Activated CD4-positive, alpha-beta T cell treated with anti-CD3 and anti-CD28 coated beads, Interleukin-2, amount 50 U/mL, for 1 hour (primary cell): ENCODE data around the gene ALKBH6.
"Not testable (repeated sequence)": the region's sequence is repeated elsewhere in the genome, so short reads cannot be mapped to it uniquely, and the experiment has no call there.

Experiments used
- DNase-seq: peaks from one replicate; pipeline ENCODE4 v3.0.0-alpha.2; 2020

The ALKBH6 gene

DNA sequence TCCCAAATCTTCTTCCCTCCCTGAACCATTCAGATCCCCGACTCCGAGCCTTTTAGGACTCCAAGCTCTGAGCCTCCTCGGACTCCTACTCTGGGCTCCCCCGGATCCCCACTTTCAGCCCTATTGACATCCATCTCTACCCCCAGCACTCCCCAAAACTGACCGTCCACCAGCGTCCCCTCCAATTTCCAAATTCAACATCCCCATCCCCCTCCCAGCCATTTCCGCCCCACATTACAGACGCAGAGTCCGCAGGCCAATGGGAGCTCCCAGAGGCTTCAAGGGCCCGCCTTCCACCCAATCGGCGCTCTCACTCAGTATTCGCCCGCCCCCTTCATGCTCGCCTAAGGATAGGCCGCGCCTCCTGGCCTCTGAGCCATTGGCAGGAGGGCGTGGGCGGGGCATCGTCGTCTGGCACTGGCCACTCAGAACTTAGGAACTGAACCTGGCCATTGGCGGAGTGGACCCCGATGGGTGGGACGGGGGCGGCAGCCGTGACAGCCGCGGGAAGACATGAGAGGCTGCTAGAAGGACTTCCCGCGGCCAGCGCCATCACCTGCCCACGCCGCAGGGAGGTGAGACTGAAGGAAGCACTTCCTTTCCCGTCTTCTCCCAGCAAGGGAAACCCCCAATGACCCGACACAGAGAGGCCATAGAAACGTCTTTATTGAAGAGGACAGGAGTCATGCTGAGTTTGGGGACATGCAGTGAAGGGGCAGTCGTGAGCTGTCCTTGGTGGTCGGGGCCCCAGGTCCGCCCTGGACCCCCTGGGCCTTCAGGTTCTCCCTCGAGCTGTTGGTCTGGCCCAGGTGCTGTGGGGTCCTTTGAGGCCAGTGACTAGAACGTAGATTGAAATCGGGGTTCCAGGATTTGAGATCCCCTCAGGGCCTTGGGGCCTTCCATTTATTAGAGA, at the start of gene ALKBH6:
TSS of gene ALKBH6 (minus strand) at position 202 of the 913 bp plus-strand sequence. CDS start 816 bp downstream, outside the sequence.
- peak; percentile 99 for DNase-seq

DNA sequence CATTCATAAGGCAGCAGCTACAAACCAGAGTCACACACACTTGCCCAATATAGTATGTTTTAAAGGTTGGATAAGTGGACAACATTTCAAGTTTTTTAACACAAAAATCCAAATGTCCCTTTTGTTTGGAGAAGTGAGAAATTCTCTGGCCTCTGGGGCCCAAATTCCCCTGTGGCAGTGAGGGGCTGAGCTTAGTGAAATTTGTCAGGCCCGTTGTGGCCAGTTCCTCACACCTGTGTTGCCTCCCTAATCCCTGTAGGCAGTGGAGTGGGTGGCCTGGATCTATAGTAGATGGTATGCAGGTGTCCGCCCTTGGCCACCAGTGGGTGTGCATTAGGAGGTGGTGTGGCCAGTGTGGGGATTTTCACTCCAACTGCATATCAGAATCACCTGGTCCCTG, 47.4 kb upstream of the ALKBH6 start:
- DNase-seq, result no peak

DNA sequence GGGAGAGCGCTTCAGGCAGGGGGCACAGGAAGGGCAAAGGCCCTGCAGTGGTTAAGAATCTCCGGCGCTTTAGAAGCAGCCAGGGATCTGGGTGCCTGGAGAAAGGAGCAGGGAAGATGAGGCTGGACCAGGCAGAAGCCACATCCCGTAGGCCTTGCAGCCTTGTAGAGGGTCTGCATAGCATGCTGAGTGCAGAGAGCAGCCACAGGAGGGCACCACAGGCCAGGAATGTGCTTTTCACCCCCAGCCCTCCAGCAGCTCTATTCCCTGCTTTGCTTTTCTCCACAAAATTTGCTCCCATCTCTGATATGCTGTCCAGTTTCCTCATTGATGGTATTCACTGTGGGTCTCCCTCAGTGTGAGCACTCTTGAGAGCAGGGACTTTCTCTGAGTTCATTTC, 46.4 kb upstream of the ALKBH6 start:
- peak; percentile 17 for DNase-seq

DNA sequence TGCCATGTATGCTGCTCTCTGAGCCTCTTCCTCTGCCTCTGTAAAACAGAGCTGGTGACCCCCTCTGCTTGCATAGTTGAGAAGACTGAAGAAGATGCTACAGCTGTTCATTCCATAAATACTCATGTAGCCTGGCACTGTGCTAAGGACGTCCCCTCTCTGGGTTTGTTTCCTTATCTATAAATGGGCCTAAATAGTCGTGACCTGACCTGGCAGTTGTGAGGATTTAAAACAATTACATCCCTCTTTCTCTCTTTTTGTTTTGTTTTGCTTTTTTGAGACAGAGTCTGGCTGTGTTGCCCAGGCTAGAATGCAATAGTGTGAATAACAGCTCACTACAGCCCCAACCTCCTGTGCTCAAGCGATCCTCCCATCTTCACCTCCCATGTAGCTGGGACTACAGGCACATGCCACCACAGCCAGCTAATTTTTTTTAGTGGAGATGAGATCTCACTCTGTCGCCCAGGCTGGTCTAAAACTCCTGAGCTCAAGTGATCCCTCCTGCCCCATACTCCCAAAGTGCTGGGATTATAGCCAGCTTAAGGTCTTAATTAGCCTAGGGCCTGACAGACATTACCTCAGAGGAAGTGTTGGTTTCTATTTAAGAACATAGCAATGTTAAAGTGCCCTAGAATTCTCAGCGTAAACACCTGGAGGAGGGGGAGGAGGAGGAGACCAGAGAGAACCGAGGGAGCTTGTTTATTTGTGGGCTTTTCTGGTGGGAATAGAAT, 45.3 kb upstream of the ALKBH6 start:
- DNase-seq, result no peak

DNA sequence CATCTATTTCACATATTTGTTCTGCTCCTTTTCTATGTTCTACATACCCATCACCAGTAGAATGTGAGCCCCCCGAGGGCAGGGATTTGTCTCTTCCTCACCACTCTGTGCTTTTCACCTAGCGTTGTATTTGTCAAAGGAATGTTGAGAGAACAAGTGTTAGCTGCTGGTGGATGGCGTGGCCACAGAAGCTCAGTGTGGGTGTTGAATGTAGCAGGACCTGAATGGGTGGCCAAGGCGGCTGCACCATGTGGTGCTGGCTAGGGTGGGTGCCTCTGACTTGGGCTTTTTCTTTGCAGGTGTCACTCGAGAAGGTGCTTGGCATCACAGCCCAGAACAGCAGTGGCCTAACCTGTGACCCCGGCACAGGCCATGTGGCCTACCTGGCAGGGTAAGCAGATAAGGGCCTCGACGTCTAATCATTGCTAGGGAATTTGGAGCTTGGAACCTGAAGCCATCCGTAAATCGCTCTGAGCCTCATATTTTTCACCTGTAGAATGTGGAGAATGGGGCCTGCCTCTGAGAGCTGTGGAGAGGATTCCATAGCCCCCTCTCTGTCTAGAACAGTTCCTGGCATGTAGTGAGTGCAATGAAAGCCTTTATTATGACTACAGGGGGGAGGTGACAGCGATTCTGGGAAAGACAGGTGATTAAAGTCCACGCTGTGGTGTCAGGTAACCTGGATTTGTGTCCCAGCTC, 44.6 kb upstream of the ALKBH6 start:
- no peak for DNase-seq

DNA sequence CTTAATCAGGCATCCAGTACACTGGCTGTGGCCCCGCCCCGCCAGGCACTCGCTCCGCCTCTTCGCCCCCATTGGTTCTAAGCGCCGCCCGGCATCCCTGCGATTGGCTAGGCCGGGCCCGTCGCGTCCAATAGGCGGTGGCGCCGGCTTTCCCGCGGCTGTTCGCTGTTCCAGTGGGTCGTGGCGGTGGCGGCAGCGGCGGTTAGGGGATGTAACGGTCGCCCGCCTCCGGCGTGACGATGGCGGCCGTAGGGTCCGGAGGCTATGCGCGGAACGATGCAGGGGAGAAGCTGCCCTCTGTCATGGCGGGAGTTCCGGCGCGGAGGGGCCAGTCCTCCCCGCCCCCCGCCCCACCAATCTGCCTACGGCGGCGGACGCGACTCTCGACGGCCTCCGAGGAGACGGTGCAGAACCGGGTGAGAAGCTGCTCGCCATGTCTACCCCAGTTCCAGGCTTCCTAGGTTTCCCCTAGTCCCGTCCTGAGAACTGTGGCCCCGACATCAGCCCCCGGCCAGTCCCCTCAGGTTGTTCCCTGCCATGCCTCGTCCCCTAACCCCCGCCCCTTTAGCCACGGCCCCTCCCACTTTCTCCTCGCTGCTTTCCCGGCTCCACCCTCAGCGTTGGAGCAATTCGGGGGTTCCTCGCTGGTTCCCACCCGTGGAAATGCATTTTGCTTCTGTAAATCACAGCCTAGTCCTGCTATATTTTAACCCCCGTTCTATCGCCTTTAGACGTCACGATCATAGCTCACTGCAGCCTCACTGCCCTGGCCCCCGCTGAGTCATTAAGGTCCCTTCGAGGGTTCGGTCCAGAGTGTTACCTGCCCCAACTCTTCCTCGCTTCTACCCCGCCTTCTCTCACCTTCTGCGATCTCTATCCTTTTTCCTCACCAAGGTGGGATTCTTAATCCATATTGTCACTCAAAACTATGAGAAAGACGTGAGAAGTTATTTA, 41.0 kb upstream of the ALKBH6 start, which contains the start of gene WDR62:
TSS of gene WDR62 (plus strand) at position 165 of the 954 bp plus-strand sequence. CDS start at position 240, 75 bp downstream.
- DNase-seq, result peak; percentile 94

DNA sequence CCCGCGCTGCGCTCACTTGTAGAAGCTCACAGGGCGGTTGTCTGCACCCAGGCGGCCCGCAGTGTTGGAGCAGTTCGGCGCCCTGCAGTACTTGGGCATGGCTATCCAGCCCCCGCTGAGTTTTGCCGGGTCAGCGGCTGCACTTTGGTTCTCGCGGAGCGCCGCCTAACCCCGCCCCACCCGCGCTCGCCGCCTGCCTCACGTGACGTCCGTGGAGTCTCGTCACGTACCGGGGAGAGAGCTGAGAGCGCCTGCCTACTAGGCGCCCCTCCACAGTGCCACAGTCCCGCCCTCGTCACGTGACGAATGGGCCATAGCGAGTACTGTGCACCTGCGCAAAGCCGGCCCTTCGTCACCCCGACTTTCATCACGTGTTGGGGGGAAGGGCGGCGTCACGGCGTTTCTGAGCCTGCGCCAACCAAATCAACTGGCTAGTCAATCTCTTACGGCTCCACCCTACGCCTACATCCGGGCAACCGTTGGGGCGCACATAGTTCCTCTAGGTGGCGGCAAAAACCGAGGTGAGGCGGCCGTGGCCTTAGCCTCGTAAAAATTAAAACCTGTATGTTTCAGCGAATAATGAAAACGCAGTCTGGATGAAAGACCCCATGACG, 40.2 kb upstream of the ALKBH6 start, which contains the start of gene THAP8:
TSS of gene THAP8 (minus strand) at position 167 of the 614 bp plus-strand sequence. CDS start at position 99, 68 bp downstream.
- peak; percentile 100 for DNase-seq

DNA sequence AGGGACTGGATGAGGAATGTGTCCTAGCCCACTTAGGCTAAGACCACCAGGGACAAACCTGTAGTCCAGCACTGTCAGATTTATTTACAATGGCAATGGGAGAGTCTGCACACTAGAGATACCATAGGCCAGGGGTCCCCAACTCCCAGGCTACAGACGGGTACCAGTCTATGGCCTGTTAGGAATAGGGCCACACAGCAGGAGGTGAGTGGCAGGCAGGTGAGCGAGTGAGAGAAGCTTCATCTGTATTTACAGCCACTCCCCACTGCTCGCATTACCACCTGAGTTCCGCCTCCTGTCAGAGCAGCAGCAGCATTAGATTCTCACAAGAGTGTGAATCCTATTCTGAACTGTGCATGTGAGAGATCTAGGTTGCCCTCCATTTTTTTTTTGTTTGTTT, 37.6 kb upstream of the ALKBH6 start:
- no peak for DNase-seq

DNA sequence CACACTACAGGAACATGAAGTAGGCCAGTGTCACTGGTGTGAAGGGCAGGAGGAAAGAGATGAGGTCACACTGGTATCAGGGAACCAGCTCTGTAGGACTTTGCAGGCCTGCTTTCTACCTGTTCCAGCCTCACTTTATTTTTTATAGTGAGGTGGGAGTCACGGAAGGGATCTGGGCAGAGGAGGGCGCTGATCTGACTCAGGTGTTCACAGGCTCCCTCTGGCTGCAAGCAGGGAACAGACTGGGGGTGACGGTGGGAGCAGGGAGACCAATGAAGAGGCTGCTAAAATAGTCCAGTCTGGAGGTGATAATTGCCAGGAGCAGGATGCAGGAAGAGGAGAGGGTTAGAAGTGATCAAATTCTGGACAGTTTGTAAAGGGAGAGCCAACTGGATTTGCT, 37.2 kb upstream of the ALKBH6 start:
- no peak for DNase-seq

DNA sequence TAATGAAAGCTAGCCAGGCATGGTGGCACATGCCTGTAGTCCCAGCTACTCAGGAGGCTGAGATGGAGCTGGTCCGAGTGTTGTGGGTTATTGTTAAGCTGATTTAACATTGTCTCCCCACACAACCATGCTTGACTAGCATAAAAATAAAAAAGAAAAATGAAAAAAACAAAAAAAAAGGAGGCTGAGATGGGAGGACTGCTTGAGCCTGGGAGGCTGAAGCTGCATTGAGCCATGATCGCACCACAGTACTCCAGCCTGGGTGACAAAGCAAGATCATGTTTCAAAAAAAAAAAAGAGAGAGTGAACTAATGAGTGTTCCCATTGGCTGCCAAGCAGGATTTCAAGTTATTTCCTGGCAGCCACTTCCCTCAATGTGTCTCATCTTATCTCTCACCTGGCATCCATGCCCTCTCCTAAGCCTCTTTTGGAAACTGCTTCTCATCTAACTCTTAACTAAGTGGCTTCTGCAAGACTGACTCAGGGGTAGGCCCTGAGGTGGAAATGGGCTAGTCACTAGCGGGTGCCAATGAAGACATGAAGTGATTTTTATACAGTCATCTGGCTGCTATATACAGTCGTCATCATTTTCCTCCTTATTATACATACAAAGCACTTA, 35.2 kb upstream of the ALKBH6 start:
- no peak for DNase-seq

DNA sequence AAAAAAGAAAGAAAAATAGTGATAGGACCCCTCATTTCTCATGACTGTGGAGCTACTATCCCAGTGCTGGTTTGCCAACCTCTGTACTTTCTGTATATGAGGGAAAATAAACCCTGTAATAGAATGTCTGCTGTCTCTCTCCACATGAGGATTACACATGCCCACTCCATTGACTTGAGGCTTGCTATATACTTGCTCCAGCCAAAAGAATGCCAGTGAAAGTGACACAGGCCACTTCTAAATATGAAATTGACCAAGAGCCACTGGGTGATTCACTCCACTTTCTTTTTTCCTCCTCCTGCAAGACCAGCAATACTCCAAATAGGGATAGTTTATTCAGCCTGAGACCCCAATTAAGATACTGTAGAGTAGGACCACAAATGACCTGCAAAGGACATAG, 33.8 kb upstream of the ALKBH6 start:
- no peak for DNase-seq

DNA sequence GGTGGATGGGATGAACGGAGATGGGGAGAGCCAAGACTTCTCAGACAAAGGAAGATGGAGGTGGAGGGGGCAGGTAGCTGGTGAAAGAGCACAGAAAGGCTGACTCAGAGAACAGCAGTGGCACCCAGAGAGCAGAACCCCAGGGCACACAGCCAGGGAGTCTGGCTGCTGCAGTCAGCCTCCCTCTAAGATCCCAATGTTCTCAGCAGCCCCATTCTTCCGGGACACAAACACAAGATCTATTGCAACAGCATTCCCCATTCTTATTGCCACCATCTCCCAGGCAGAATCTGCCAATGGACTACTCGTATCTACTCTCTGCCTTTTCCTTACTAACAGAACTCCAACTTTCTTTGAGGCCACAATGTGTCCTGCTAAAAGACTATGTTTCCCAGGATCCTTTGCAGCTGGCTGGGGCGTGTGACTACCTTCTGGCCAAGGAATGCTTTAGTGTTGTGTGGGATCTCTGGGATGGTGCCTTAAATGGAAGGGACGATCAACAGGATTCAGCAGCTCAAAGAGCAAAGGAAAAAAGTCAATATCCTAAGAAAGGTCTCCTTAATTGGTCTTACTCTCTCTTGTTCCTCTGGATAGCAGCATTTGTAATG, 32.5 kb upstream of the ALKBH6 start:
- no peak for DNase-seq

DNA sequence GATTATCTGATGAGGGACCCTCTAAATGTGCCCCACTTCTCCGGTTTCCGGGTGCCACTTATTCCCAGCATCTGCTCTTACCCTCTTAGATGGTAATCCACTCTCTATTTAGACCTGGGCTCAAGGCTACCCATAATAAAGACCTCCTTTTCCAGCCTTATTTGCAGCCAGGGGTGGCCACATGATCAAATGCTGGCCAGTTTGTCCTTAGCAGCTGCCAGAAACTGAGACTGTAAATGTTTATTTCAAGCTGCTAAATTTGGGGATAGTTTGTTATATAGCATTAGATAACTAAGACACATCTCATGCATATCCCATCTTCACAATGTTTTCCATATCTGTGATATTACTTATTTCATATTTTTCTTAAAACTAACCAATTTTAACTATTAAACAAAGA, 29.9 kb upstream of the ALKBH6 start:
- DNase-seq, result no peak

DNA sequence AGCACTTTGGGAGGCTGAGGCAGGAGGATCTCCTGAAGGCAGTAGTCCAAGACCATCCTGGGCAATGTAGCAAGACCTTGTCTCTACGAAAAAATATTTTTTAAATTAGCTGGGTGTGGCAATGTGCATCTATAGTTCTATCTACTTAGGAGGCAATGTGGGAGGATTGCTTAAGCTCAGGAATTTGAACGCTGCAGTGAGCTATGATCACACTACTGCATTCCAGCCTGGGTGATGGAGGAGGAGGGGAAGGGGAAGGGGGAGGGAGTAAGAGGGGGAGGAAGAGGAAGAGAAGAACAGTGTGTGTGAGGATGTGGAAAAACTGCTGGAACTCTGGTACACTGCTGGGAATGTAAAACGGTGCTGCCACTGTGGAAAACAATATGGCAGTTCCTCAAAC, 27.8 kb upstream of the ALKBH6 start:
- no peak for DNase-seq

DNA sequence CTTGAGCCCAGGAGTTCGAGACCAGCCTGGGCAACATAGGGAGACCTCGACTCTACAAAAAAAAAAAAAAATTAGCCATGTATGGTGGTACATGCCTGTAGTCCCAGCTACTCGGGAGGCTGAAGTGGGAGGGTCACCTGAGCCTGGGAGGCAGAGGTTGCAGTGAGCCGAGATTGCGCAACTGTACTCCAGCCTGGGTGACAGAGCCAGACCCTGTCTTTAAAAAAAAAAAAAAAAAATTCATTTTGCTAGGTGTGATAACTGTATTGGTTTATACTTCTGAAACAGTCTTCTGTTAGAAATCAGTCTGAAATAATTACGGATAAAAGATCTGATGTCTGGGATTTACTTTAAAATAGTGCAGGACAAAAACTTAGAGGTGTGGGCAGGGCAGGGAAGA, 27.1 kb upstream of the ALKBH6 start:
- DNase-seq, result not testable (repeated sequence)

DNA sequence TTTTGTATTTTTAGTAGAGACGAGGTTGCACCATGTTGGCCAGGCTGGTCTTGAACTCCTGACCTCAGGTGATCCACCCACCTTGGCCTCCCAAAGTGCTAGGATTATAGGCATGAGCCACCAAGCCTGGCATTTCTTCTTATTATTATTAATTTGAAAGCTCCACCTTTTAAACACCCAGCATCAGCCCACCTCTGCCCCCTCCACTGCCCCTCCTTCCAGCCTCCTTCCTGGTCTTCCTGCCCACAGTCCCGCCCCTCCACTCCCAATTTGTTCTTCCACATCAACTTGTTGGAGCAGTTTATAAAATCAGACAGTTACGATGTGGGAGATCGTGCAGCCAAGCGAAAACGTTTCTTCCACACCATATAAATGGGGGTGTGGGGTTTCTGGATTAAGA, 26.5 kb upstream of the ALKBH6 start:
- DNase-seq, result no peak

DNA sequence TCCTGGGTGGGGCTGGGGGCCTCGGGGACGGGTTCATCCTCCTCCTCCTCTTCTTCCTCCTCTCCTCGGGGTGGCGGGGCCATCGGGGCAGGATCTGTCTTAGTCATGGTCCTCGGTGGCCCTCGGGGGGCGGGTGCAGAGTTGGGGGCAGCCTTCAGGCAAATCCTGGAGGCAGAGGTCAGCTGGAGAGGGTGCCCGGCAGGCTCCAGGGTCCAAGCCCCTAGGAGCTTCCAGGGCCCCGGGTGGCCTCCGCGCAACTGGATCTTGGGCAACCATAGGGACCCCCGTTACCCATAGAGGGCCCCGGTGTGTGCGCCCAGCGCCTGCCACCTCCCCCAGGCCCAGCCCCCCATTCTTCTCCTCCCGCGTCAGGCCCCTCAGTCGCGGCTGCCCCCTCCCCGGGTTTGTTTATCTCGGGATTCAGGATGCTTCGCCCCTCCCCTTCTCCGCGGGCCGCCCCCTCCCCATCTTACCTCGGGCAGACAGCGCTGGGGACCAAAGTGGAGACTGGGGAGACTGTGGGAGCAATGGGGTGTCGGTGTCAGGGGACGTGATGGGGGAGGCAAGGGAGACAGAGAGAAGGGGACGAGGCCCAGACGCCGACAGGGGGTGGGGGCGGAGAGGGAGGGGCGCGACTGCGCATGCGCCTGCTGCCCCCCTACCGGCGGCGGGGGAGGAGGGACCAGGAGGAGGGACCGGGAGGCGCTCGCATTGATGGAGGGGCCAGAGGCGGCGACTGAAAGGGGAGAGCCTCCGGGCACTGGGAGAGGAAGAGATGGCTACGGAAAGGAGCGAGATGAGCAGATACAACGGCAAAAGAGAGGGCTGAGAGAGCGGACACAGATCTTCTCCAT, 18.5 kb upstream of the ALKBH6 start, which contains the start of gene CLIP3:
TSS of gene CLIP3 (minus strand) at position 623 of the 854 bp plus-strand sequence. CDS start at position 107, 516 bp downstream.
- DNase-seq, result peak; percentile 16

DNA sequence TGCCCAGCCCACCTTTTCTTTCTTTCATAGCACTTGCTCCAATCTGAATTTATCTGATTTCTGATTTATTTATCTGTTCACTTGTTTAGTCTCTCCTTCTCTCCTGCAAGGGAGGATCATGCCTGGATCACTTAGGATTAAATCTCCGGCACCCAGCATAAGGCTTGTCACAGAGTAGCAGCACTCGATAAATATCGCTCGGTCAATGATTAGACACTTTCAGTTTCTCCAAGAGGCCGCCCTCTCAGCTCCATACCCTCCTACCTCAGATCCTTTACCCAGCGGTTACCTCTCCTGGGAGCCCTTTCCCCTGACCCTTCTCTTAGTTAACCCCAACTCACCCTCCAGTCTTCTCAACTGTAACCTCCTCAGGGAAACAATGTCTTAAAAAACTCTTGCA, 17.3 kb upstream of the ALKBH6 start:
- DNase-seq, result no peak
